Gastroesophageal sphincter (tissue), 3 donors: ENCODE results near the gene PHKA2.

ENCODE experiments used
- CTCF ChIP-seq, 4 experiments: fragments of 200-600 bp in 2 of 4; fragments of 450-650 bp in 2 of 4; sonication (generic) in 1 of 4; IDR thresholded peaks; one replicate each; pipeline ENCODE4 v1.5.1; 2017 to 2019; ENCODE audit warnings: antibody characterized with exemption in 4 of 4, mild to moderate bottlenecking in 2 of 4, moderate library complexity in 2 of 4
- EP300 ChIP-seq: sonication (generic); formaldehyde crosslinking; IDR thresholded peaks from one replicate; pipeline ENCODE4 v1.6.1; 2017; ENCODE audit warnings: antibody characterized with exemption, mild to moderate bottlenecking
- POLR2A ChIP-seq, 2 donors: fragments of 450-650 bp; IDR thresholded peaks; one replicate each; pipeline ENCODE4 v1.6.1; 2017; ENCODE audit warnings: antibody characterized with exemption in 2 of 2, mild to moderate bottlenecking in 2 of 2, moderate library complexity in 1 of 2

- no peak for TF ChIP-seq EP300
- no peak for TF ChIP-seq CTCF (IDR thresholded peaks at IDR 0.05)
- TF ChIP-seq POLR2A (IDR thresholded peaks at IDR 0.05), result no peak
Measured at GRCh38 chrX:18894156-18894555, 89.8 kb downstream of the PHKA2 start.
